Measurements from ENCODE around the gene LINGO4.

The LINGO4 gene

GRCh38 chr1:151829352-151830046, 24.3 kb upstream of the LINGO4 start:
- intact Hi-C loops (cut with micrococcal nuclease): loop anchor here (10.0 kb wide), 2 partner anchors 65 to 385 kb away; partner anchors contain the start of gene MRPL9
- Mint-ChIP-seq H3K36me3 (ENCODE audit: low read depth) (no peaks in the 10 kb centered on the region), H3K27me3 (peaks cover 22% of the 10 kb centered on the region), H3K4me1 (ENCODE audit: low read depth) (peaks cover 68% of the 10 kb centered on the region), H3K9me3 (no peaks in the 10 kb centered on the region), H3K27ac (peak overlapping the region; percentile 10), H3K4me3 (no peak overlapping the region)

- no peaks in the 10 kb centered on the region for H3K36me3 Mint-ChIP-seq (ENCODE audit: low read depth)
- H3K27me3 Mint-ChIP-seq: peaks cover 25% of the 10 kb centered on the region
- H3K4me1 Mint-ChIP-seq (ENCODE audit: low read depth): peaks cover 65% of the 10 kb centered on the region
- H3K4me3 Mint-ChIP-seq: no peak overlapping the region
- H3K9me3 Mint-ChIP-seq: no peaks in the 10 kb centered on the region
- H3K27ac Mint-ChIP-seq: peak overlapping the region; percentile 10
- intact Hi-C loops (cut with micrococcal nuclease): no loop called here
Observed at GRCh38 chr1:151828921-151829320, 23.7 kb upstream of the LINGO4 start.

GRCh38 chr1:151827853-151828252, 22.6 kb upstream of the LINGO4 start:
- H3K27me3 Mint-ChIP-seq: peaks cover 34% of the 10 kb centered on the region
- no peaks in the 10 kb centered on the region for H3K36me3 Mint-ChIP-seq (ENCODE audit: low read depth)
- no peak overlapping the region for H3K4me3 Mint-ChIP-seq
- no peak overlapping the region for H3K27ac Mint-ChIP-seq
- intact Hi-C loops (cut with micrococcal nuclease): no loop called here
- no peaks in the 10 kb centered on the region for H3K9me3 Mint-ChIP-seq
- peaks cover 60% of the 10 kb centered on the region for H3K4me1 Mint-ChIP-seq (ENCODE audit: low read depth)

- Mint-ChIP-seq H3K27ac (no peak overlapping the region), H3K4me1 (ENCODE audit: low read depth) (peaks cover 53% of the 10 kb centered on the region)
Observed at GRCh38 chr1:151825751-151826660, 20.8 kb upstream of the LINGO4 start.

GRCh38 chr1:151825204-151825603, 20.0 kb upstream of the LINGO4 start:
- Mint-ChIP-seq H3K4me1 (ENCODE audit: low read depth) (peaks cover 49% of the 10 kb centered on the region), H3K4me3 (no peak overlapping the region), H3K27me3 (peaks cover 37% of the 10 kb centered on the region), H3K36me3 (ENCODE audit: low read depth) (no peaks in the 10 kb centered on the region), H3K9me3 (no peaks in the 10 kb centered on the region), H3K27ac (no peak overlapping the region)
- intact Hi-C loops (cut with micrococcal nuclease): no loop called here

More at GRCh38 chr1:151825751-151826660, 20.8 kb upstream of the LINGO4 start:
- Mint-ChIP-seq H3K9me3 (no peaks in the 10 kb centered on the region), H3K4me3 (no peak overlapping the region), H3K27me3 (peaks cover 36% of the 10 kb centered on the region), H3K36me3 (ENCODE audit: low read depth) (no peaks in the 10 kb centered on the region)
- intact Hi-C loops (cut with micrococcal nuclease): no loop called here

- intact Hi-C loops (cut with micrococcal nuclease): no loop called here
- no peak overlapping the region for H3K27ac Mint-ChIP-seq
- H3K4me3 Mint-ChIP-seq: no peak overlapping the region
- peaks cover 32% of the 10 kb centered on the region for H3K4me1 Mint-ChIP-seq (ENCODE audit: low read depth)
- H3K27me3 Mint-ChIP-seq: peaks cover 40% of the 10 kb centered on the region
- no peaks in the 10 kb centered on the region for H3K36me3 Mint-ChIP-seq (ENCODE audit: low read depth)
- no peaks in the 10 kb centered on the region for H3K9me3 Mint-ChIP-seq
Observed at GRCh38 chr1:151823175-151823574, 18.0 kb upstream of the LINGO4 start.

- Mint-ChIP-seq H3K27ac (no peak overlapping the region), H3K27me3 (peaks cover 39% of the 10 kb centered on the region), H3K4me3 (no peak overlapping the region), H3K4me1 (ENCODE audit: low read depth) (peaks cover 28% of the 10 kb centered on the region), H3K9me3 (no peaks in the 10 kb centered on the region), H3K36me3 (ENCODE audit: low read depth) (no peaks in the 10 kb centered on the region)
- intact Hi-C loops (cut with micrococcal nuclease): no loop called here
Observed at GRCh38 chr1:151822404-151822803, 17.2 kb upstream of the LINGO4 start.

GRCh38 chr1:151820940-151821339, 15.7 kb upstream of the LINGO4 start:
- H3K27ac Mint-ChIP-seq: no peak overlapping the region
- no peak overlapping the region for H3K4me3 Mint-ChIP-seq
- intact Hi-C loops (cut with micrococcal nuclease): no loop called here
- peaks cover 43% of the 10 kb centered on the region for H3K27me3 Mint-ChIP-seq
- H3K9me3 Mint-ChIP-seq: no peaks in the 10 kb centered on the region
- H3K36me3 Mint-ChIP-seq (ENCODE audit: low read depth): no peaks in the 10 kb centered on the region
- H3K4me1 Mint-ChIP-seq (ENCODE audit: low read depth): peaks cover 43% of the 10 kb centered on the region

GRCh38 chr1:151819976-151820623, 14.9 kb upstream of the LINGO4 start:
- Mint-ChIP-seq H3K4me3 (no peak overlapping the region), H3K36me3 (ENCODE audit: low read depth) (no peaks in the 10 kb centered on the region), H3K4me1 (ENCODE audit: low read depth) (peaks cover 47% of the 10 kb centered on the region), H3K9me3 (no peaks in the 10 kb centered on the region), H3K27ac (no peak overlapping the region), H3K27me3 (peaks cover 49% of the 10 kb centered on the region)
- intact Hi-C loops (cut with micrococcal nuclease): no loop called here

- intact Hi-C loops (cut with micrococcal nuclease): no loop called here
- Mint-ChIP-seq H3K27ac (no peak overlapping the region), H3K4me1 (ENCODE audit: low read depth) (peaks cover 47% of the 10 kb centered on the region), H3K4me3 (no peak overlapping the region), H3K9me3 (no peaks in the 10 kb centered on the region), H3K36me3 (ENCODE audit: low read depth) (no peaks in the 10 kb centered on the region), H3K27me3 (peaks cover 51% of the 10 kb centered on the region)
Observed at GRCh38 chr1:151819227-151819835, 14.1 kb upstream of the LINGO4 start.

GRCh38 chr1:151817353-151817730, 12.1 kb upstream of the LINGO4 start:
- intact Hi-C loops (cut with micrococcal nuclease): no loop called here
- H3K4me3 Mint-ChIP-seq: no peak overlapping the region
- peaks cover 43% of the 10 kb centered on the region for H3K27me3 Mint-ChIP-seq
- H3K36me3 Mint-ChIP-seq (ENCODE audit: low read depth): no peaks in the 10 kb centered on the region
- no peaks in the 10 kb centered on the region for H3K9me3 Mint-ChIP-seq
- H3K4me1 Mint-ChIP-seq (ENCODE audit: low read depth): peaks cover 37% of the 10 kb centered on the region
- no peak overlapping the region for H3K27ac Mint-ChIP-seq

- intact Hi-C loops (cut with micrococcal nuclease): no loop called here
- Mint-ChIP-seq H3K36me3 (ENCODE audit: low read depth) (no peaks in the 10 kb centered on the region), H3K4me1 (ENCODE audit: low read depth) (peaks cover 31% of the 10 kb centered on the region), H3K27me3 (peaks cover 42% of the 10 kb centered on the region), H3K4me3 (no peak overlapping the region), H3K27ac (no peak overlapping the region), H3K9me3 (no peaks in the 10 kb centered on the region)
Observed at GRCh38 chr1:151816548-151817352, 11.5 kb upstream of the LINGO4 start.

GRCh38 chr1:151815716-151816327, 10.6 kb upstream of the LINGO4 start:
- H3K27ac Mint-ChIP-seq: no peak overlapping the region
- no peaks in the 10 kb centered on the region for H3K36me3 Mint-ChIP-seq (ENCODE audit: low read depth)
- no peaks in the 10 kb centered on the region for H3K9me3 Mint-ChIP-seq
- H3K4me3 Mint-ChIP-seq: no peak overlapping the region
- peaks cover 31% of the 10 kb centered on the region for H3K4me1 Mint-ChIP-seq (ENCODE audit: low read depth)
- peaks cover 44% of the 10 kb centered on the region for H3K27me3 Mint-ChIP-seq
- intact Hi-C loops (cut with micrococcal nuclease): no loop called here
